Prostate gland (tissue), 2 donors: ENCODE results near the gene SPHK2. TPM values are rescaled to one million over a fixed set of nuclear protein-coding genes. Genes with fewer than 3 reads are reported as not detected.
"Not testable (repeated sequence)": the region's sequence is repeated elsewhere in the genome, so short reads cannot be mapped to it uniquely, and the experiment has no call there.

ENCODE experiments used
- DNase-seq: peaks from one replicate; pipeline ENCODE4 v3.0.0-alpha.2; 2019; ENCODE audit warnings: low spot score
- H3K27ac ChIP-seq, 2 donors: fragments of 200-600 bp; sonication (generic); 2 replicates each; pipeline ENCODE4 v1.5.1; 2017 to 2019
- H3K27me3 ChIP-seq: fragments of 200-600 bp; sonication (generic); replicated peaks from 2 replicates; pipeline ENCODE4 v1.5.1; 2019; ENCODE audit not compliant: insufficient read depth
- H3K36me3 ChIP-seq, 2 donors: fragments of 200-600 bp; sonication (generic); 1 replicate in 1 of 2; 2 replicates in 1 of 2; pipeline versions ENCODE4 v1.5.1 to v1.8.1; 2017 to 2019
- H3K4me1 ChIP-seq: fragments of 200-600 bp; sonication (generic); replicated peaks from 2 replicates; pipeline ENCODE4 v1.5.1; 2019
- H3K4me3 ChIP-seq, 2 donors: fragments of 200-600 bp; sonication (generic); 2 replicates each; pipeline ENCODE4 v1.5.1; 2017 to 2019
- H3K9me3 ChIP-seq: fragments of 200-600 bp; sonication (generic); 2 replicates; pipeline ENCODE4 v1.5.1; 2017
- POLR2A ChIP-seq: fragments of 450-650 bp; IDR thresholded peaks from one replicate; pipeline ENCODE4 v1.6.1; 2016; ENCODE audit warnings: antibody characterized with exemption, mild to moderate bottlenecking
- POLR2AphosphoS5 ChIP-seq: sonication (generic); formaldehyde crosslinking; IDR thresholded peaks from one replicate; pipeline ENCODE4 v1.6.1; 2017; ENCODE audit warnings: antibody characterized with exemption
- WGBS: methylation state at CpG from one replicate; pipeline ENCODE4 v1.1.5; 2018; 5-methylcytosine and 5-hydroxymethylcytosine counted together
- intact Hi-C: fragments of 100-400 bp; cut with DNase I; formaldehyde crosslinking; loops from one replicate; pipeline ENCODE4 v1.14.2; 2022
- total RNA-seq, 2 donors: library from RNA; depleted of rRNA; stranded (reverse); fragments of >200 nt; gene quantifications; one replicate each; pipeline ENCODE4 v1.1.0, GENCODE V29; 2016
- TF ChIP-seq, protein P1 (sequence below), 4 experiments: fragments of 200-600 bp in 2 of 4; fragments of 450-650 bp in 2 of 4; sonication (generic) in 2 of 4; IDR thresholded peaks; 1 replicate in 3 of 4; 2 replicates in 1 of 4; pipeline ENCODE4 v1.5.1; 2016 to 2019; ENCODE audit warnings: antibody characterized with exemption in 4 of 4, mild to moderate bottlenecking in 2 of 4, moderate library complexity in 2 of 4

Gene SPHK2
- total RNA-seq, 2 donors from 2014 or later: 24.8 to 25.4 TPM

DNA sequence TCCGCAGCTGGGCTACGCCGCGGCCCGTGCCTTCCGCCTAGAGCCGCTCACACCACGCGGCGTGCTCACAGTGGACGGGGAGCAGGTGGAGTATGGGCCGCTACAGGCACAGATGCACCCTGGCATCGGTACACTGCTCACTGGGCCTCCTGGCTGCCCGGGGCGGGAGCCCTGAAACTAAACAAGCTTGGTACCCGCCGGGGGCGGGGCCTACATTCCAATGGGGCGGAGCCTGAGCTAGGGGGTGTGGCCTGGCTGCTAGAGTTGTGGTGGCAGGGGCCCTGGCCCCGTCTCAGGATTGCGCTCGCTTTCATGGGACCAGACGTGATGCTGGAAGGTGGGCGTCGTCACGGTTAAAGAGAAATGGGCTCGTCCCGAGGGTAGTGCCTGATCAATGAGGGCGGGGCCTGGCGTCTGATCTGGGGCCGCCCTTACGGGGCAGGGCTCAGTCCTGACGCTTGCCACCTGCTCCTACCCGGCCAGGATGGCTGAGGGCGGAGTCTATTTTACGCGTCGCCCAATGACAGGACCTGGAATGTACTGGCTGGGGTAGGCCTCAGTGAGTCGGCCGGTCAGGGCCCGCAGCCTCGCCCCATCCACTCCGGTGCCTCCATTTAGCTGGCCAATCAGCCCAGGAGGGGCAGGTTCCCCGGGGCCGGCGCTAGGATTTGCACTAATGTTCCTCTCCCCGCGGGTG is 10.4 kb downstream of the SPHK2 start:
- intact Hi-C loops: no loop called here
- WGBS: 57% methylated on average over 48 of the region's 48 CpGs

DNA sequence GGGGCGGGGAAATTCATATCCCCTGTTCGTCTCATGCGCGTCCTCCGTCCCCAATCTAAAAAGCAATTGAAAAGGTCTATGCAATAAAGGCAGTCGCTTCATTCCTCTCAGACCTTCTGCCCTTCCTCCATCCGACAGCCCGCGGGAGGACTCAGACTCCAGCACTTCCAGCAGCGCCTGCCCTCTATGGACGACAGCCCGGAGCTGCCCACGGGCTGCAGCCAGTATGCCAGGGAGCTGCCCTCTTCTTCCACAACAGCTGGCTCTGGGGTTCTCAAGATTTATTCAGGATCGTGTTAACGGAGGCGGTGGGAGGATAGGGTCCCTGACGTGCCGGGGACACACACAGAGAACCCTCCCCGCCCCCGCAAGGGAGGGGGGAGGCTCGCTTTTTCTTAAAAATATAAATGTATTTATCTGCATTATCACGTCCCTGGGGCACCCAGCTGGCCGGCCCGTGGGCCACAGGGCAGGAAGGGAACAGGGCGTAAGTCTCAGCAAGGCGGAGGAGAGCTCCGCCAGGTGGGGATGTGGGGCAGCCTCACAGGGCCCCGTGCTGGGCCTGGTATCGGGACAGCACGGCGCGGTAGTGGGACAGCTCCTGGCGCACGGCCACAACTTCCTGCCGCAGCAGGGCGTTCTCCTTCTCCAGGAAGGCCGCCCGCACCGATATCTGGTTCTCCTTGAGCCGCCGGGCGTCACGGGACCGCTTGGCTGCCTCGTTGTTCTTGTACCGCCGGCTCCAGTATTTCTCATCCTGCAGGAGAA is 11.2 kb downstream of the SPHK2 start:
- intact Hi-C loops: no loop called here
- H3K4me1 ChIP-seq: peaks cover 15% of the 10 kb centered on the region
- peak overlapping the region; percentile 58 to 63 for H3K27ac ChIP-seq
- 36% methylated on average over 47 of the region's 47 CpGs for whole genome bisulfite sequencing
- TF ChIP-seq POLR2A: no peak
- TF ChIP-seq, protein P1, sequence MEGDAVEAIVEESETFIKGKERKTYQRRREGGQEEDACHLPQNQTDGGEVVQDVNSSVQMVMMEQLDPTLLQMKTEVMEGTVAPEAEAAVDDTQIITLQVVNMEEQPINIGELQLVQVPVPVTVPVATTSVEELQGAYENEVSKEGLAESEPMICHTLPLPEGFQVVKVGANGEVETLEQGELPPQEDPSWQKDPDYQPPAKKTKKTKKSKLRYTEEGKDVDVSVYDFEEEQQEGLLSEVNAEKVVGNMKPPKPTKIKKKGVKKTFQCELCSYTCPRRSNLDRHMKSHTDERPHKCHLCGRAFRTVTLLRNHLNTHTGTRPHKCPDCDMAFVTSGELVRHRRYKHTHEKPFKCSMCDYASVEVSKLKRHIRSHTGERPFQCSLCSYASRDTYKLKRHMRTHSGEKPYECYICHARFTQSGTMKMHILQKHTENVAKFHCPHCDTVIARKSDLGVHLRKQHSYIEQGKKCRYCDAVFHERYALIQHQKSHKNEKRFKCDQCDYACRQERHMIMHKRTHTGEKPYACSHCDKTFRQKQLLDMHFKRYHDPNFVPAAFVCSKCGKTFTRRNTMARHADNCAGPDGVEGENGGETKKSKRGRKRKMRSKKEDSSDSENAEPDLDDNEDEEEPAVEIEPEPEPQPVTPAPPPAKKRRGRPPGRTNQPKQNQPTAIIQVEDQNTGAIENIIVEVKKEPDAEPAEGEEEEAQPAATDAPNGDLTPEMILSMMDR (IDR thresholded peaks at IDR 0.05): no peak
- TF ChIP-seq POLR2AphosphoS5: peak; percentile 31
- no peak overlapping the region for H3K4me3 ChIP-seq
- no peaks in the 10 kb centered on the region for H3K36me3 ChIP-seq
- H3K9me3 ChIP-seq: no peaks in the 10 kb centered on the region
- no peaks in the 10 kb centered on the region for H3K27me3 ChIP-seq
- DNase-seq: no peak

More for the DNA sequence above, 10.4 kb downstream of the SPHK2 start:
- TF ChIP-seq, protein P1 (IDR thresholded peaks at IDR 0.05): no peak
- TF ChIP-seq POLR2AphosphoS5 (peak; percentile 6), POLR2A (no peak)
- Histone ChIP-seq H3K4me1 (peaks cover 11% of the 10 kb centered on the region), H3K4me3 (no peak overlapping the region), H3K9me3 (no peaks in the 10 kb centered on the region), H3K36me3 (no peaks in the 10 kb centered on the region), H3K27ac (peak overlapping the region; percentile 58 to 63), H3K27me3 (no peaks in the 10 kb centered on the region)
- DNase-seq: no peak

- TF ChIP-seq POLR2AphosphoS5 (no peak), POLR2A (no peak)
- TF ChIP-seq, protein P1 (IDR thresholded peaks at IDR 0.05): no peak
- no peak for DNase-seq
- Histone ChIP-seq H3K4me1 (peaks cover 15% of the 10 kb centered on the region), H3K27ac (peak overlapping the region; percentile 58 to 63), H3K27me3 (no peaks in the 10 kb centered on the region), H3K36me3 (no peaks in the 10 kb centered on the region), H3K4me3 (no peak overlapping the region), H3K9me3 (no peaks in the 10 kb centered on the region)
- WGBS: 64% methylated on average over 3 of the region's 3 CpGs
- intact Hi-C loops: no loop called here
Observed at GRCh38 chr19:48631225-48631624, 11.9 kb downstream of the SPHK2 start.

- H3K27me3 ChIP-seq, DNase-seq, intact Hi-C loops, H3K4me3 ChIP-seq, H3K9me3 ChIP-seq, H3K36me3 ChIP-seq: not testable (repeated sequence)
- H3K4me1 ChIP-seq: peaks cover 15% of the 10 kb centered on the region
- peak overlapping the region in 1 of 2 donors; percentile 98 for H3K27ac ChIP-seq
- WGBS: 80% methylated on average over 11 of the region's 11 CpGs
Observed at GRCh38 chr19:48632286-48632685, 13.0 kb downstream of the SPHK2 start.

DNA sequence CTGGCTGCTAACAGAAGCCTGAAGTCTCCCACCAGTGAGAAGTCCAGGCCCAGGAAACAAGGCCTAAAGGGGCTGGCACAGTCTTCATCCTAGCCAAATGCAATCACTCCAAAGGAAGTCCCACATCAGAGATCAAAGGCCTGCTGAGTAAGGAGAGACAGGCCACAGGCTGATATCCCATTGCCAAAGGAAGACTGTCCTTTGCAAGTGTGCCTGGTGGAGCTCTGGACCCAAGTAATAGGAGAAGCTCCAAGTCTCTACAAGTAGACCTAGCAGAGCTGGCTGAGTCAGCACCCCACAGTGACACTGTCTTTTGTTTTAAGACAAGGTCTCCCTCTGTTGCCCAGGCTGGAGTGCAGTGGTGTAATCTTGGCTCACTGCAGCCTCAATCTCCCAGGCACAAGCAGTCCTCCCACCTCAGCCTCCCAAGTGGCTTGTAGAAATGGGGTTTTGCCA is 13.4 kb downstream of the SPHK2 start:
- intact Hi-C loops: no loop called here
- no peaks in the 10 kb centered on the region for H3K9me3 ChIP-seq
- peak overlapping the region; percentile 98 to 99 for H3K27ac ChIP-seq
- H3K27me3 ChIP-seq: no peaks in the 10 kb centered on the region
- no peak for TF ChIP-seq POLR2AphosphoS5
- TF ChIP-seq, protein P1 (IDR thresholded peaks at IDR 0.05): no peak
- TF ChIP-seq POLR2A: no peak
- no peak for DNase-seq
- no peak overlapping the region for H3K4me3 ChIP-seq
- no peaks in the 10 kb centered on the region for H3K36me3 ChIP-seq
- peaks cover 15% of the 10 kb centered on the region for H3K4me1 ChIP-seq
